ENCODE measurements around the gene USP34. TPM values are rescaled to one million over a fixed set of nuclear protein-coding genes. Genes with fewer than 3 reads are reported as not detected.

The USP34 gene
- total and polyA plus RNA-seq, 3 donors from 2014 or later = 92.3 to 235 (median 230) TPM

DNA sequence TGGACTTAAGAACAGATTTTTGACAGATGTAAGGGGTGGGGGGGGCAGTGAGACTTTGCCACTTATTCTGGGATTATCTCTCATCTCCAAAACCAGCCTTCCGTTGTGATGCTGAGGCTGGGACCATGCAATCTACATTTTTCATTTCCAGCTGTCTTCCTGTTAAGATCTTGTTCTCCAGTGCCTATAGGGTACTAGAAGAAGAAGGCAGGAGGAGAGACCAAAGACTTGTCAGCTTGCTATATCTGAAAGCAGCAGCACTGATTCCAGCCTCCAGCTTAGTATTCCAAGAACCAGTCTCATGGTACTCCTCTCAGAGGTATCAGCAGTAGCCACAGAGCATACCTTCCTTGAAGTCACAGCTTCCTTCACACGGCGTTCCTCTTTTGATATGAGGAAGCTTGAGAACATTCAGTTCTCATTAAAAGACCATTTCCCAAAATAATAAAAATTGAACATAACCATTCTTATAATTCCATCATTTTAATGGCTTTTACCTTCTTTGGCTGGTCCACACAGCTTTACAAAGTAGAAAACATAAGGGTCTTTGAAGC is 49.8 kb downstream of the USP34 start:
- peaks cover 10% of the 10 kb centered on the region for H3K4me1 ChIP-seq

DNA sequence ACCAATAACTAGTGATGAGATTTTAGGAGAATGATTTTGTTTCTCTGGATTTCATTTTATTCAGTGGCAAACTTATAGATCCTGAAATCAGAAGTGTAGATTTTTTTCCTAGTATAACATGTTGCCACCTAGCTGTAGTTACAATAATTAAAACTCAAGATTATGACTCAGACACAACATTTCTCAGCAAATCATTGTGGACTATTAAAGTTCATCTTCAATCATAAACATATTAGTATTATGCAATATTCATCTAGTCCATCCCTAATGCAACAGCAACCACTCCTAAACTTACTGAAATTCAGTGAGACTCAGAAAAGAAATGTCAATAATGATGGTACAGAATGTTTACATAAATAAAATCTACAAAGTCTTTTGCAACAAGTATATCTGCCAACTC is 51.3 kb downstream of the USP34 start:
- intact Hi-C loops (cut with DNase I; ENCODE audit: low total_unique reads) = no loop called here
- Histone ChIP-seq H3K4me3 (no peak overlapping the region), H3K27ac (no peak overlapping the region), H3K9me3 (no peaks in the 10 kb centered on the region), H3K4me1 (peaks cover 10% of the 10 kb centered on the region), H3K27me3 (no peaks in the 10 kb centered on the region), H3K36me3 (ENCODE audit: low read depth, missing control alignments) (no peaks in the 10 kb centered on the region)
- no peak for DNase-seq
- no peak for TF ChIP-seq POLR2A (IDR thresholded peaks at IDR 0.05)
- TF ChIP-seq, protein P1, sequence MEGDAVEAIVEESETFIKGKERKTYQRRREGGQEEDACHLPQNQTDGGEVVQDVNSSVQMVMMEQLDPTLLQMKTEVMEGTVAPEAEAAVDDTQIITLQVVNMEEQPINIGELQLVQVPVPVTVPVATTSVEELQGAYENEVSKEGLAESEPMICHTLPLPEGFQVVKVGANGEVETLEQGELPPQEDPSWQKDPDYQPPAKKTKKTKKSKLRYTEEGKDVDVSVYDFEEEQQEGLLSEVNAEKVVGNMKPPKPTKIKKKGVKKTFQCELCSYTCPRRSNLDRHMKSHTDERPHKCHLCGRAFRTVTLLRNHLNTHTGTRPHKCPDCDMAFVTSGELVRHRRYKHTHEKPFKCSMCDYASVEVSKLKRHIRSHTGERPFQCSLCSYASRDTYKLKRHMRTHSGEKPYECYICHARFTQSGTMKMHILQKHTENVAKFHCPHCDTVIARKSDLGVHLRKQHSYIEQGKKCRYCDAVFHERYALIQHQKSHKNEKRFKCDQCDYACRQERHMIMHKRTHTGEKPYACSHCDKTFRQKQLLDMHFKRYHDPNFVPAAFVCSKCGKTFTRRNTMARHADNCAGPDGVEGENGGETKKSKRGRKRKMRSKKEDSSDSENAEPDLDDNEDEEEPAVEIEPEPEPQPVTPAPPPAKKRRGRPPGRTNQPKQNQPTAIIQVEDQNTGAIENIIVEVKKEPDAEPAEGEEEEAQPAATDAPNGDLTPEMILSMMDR (IDR thresholded peaks at IDR 0.05) = no peak

More for the DNA sequence above, 49.8 kb downstream of the USP34 start:
- intact Hi-C loops (cut with DNase I; ENCODE audit: low total_unique reads) = no loop called here
- Histone ChIP-seq H3K4me3 (no peak overlapping the region), H3K27ac (no peak overlapping the region), H3K36me3 (ENCODE audit: low read depth, missing control alignments) (no peaks in the 10 kb centered on the region), H3K27me3 (no peaks in the 10 kb centered on the region), H3K9me3 (no peaks in the 10 kb centered on the region)
- TF ChIP-seq POLR2A (IDR thresholded peaks at IDR 0.05) = no peak
- TF ChIP-seq, protein P1 (IDR thresholded peaks at IDR 0.05) = no peak
- 23 to 53% methylated on average over 3 of the region's 3 CpGs for WGBS, 2 donors
- no peak for DNase-seq

DNA sequence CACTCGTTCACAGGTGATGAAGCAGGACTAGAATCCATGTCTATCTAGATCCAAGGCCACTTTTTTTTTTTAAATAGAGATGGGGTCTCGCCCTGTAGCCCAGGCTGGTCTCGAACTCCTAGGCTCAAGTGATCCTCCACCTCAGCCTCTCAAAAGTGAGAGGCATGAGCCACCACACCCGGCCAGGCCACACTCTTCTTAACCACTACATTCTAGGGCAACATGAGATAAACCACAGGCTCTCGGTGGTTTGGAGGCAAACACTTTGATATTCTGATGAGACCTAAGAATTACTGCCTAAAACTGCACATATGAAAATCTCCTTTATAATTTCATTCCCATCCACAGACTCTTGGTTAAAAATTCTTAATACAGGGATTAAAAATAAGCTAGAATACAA is 51.8 kb downstream of the USP34 start:
- intact Hi-C loops (cut with DNase I; ENCODE audit: low total_unique reads) = no loop called here
- Histone ChIP-seq H3K4me3 (no peak overlapping the region), H3K4me1 (peaks cover 10% of the 10 kb centered on the region), H3K27ac (no peak overlapping the region), H3K9me3 (no peaks in the 10 kb centered on the region), H3K36me3 (ENCODE audit: low read depth, missing control alignments) (no peaks in the 10 kb centered on the region), H3K27me3 (no peaks in the 10 kb centered on the region)
- no peak for DNase-seq
- 90 to 93% methylated on average over 5 of the region's 5 CpGs for WGBS, 2 donors
- TF ChIP-seq, protein P1 (IDR thresholded peaks at IDR 0.05) = no peak
- TF ChIP-seq POLR2A (IDR thresholded peaks at IDR 0.05) = no peak

DNA sequence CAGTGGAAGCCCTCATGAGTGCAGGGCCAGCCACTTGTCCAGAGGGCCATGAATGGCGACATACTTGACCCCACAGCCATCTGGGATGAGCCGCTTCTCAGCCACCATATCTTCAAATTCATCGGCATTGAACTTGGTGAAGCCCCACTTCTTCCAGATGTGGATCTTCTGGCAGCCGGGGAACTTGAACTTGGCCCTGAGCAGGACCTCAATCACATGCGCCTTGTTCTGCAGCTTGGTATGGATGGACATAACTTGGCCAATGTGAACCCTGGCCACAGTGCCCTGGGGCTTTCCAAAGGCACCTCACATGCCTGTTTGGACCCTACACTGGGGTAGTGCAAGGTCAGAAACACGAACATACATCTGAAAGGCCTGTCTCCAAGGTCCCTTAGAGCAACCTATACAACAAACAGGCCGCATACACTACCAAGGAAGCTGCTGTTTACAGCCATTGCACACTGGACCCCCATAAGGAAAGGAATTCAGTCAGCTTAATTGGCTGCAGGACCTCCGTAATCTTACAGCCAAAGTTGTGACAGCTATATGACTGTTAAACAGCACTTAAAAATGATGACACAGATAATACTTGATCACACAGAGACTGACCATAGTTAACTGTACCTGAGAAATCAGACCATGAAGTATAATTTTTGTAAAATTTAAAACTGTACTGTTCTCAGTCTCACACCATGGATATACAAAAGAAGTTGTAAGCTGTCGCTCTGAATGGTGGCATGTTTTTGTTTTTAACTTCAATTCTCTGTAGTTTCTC is 53.8 kb downstream of the USP34 start:
- H3K36me3 ChIP-seq (ENCODE audit: low read depth, missing control alignments) = no peaks in the 10 kb centered on the region

More for the DNA sequence above, 53.8 kb downstream of the USP34 start:
- Histone ChIP-seq H3K4me1 (peaks cover 10% of the 10 kb centered on the region), H3K4me3 (no peak overlapping the region), H3K9me3 (no peaks in the 10 kb centered on the region), H3K27ac (no peak overlapping the region), H3K27me3 (no peaks in the 10 kb centered on the region)
- no peak for DNase-seq
- intact Hi-C loops (cut with DNase I; ENCODE audit: low total_unique reads) = no loop called here
- 94 to 97% methylated on average over 7 to 9 of the region's 9 CpGs for WGBS, 2 donors
- TF ChIP-seq, protein P1 (IDR thresholded peaks at IDR 0.05) = no peak
- TF ChIP-seq POLR2A (IDR thresholded peaks at IDR 0.05) = no peak
